GM12801 (cell line): ENCODE measurements around the gene OSCP1.

ENCODE experiments used
- TF ChIP-seq, protein P1 (sequence below): IDR thresholded peaks from one replicate; pipeline ENCODE4 v1.5.1; 2011; ENCODE audit warnings: control low read depth; ENCODE audit not compliant: insufficient read length; ENCODE audit errors: extremely low read depth

Gene OSCP1

DNA sequence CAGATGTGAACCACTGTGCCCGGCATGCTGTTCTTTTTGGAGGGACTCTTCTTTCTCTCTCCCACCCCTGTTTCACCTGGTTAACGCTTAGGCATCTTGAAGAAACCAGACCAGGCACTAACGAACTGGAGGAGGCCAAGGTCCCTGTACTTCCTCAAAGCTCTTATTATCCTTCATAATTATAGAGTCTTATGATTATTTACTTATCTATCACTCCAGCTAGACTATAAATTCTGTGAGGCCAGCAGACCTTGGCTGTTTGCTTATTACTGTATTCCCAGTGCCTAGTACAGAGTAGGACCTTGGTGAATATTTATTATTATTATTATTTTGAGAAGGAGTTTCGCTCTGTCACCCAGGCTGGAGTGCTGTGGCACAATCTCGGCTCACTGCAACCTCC is 26.7 kb upstream of the OSCP1 start:
- TF ChIP-seq, protein P1, sequence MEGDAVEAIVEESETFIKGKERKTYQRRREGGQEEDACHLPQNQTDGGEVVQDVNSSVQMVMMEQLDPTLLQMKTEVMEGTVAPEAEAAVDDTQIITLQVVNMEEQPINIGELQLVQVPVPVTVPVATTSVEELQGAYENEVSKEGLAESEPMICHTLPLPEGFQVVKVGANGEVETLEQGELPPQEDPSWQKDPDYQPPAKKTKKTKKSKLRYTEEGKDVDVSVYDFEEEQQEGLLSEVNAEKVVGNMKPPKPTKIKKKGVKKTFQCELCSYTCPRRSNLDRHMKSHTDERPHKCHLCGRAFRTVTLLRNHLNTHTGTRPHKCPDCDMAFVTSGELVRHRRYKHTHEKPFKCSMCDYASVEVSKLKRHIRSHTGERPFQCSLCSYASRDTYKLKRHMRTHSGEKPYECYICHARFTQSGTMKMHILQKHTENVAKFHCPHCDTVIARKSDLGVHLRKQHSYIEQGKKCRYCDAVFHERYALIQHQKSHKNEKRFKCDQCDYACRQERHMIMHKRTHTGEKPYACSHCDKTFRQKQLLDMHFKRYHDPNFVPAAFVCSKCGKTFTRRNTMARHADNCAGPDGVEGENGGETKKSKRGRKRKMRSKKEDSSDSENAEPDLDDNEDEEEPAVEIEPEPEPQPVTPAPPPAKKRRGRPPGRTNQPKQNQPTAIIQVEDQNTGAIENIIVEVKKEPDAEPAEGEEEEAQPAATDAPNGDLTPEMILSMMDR: no peak

DNA sequence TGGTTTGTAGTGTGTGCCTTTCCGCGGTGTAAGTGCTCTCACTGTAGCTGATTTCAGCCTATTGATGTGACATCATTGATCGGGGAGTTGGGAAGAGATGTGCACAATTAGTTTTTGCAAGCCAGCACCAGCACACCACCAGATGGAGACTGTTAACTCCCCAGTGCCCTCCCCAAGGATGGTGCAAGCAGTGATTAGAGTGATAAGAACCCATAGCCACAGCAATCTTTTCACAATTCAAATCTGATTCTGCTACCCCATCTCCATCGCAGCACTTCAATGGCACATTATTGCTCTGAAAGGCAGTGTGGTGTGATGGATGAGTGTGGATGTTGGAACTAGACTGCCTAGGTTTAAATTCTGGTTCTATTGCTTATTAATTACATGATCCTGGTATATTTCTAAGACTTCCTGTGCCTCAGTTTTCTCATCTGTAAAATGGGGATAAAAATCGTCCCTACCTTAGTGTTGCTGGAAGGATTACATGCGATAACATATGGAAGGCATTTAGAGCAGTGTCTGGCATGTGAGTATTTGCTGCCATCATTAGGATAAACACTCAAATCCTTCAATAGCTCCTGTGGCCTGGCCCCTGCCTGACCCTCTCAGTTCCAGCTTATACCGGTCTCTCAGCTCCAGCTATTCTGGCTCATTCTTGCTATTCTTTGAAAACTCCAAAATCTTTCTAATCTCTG is 25.8 kb upstream of the OSCP1 start:
- TF ChIP-seq, protein P1: no peak

DNA sequence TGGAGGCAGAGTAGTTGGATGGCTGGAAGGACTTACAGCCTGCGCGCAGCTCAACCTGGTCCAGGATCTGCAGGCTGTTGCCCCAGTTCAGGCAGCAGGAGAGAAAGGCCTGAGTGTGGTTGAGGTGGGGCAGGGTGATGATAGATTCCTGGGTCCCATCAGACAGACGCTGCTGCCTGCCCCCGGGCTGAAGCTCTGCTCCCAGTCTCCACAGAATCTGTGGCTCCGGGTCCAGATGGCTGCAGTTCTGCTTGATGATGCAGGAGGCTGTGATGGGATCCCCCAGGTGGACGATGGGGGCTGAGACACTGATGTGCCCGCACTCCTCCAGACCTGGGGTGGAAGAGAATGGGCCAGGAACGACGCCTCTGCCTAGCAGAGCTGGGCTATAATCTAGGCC is 25.1 kb upstream of the OSCP1 start:
- TF ChIP-seq, protein P1: no peak

DNA sequence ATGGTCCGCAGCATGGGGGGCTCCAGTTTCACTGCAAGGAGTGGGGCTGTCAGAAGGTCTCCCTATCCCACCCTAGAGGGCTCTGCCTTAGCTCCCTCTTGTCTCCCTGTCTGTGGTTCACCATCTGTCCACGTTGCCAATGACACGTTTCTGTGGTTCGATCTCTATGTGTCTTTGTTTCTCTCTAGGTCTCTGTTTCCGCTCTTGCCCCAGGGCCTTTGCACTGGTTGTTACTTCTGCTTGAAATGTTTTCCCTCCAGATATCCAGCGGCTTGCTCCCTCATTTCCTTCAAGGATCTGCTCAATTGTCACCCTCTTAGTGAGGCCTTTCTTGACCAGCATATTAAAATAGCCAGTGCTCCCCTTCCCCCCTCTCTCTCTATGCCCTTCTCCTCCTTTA is 22.4 kb upstream of the OSCP1 start:
- TF ChIP-seq, protein P1: no peak

DNA sequence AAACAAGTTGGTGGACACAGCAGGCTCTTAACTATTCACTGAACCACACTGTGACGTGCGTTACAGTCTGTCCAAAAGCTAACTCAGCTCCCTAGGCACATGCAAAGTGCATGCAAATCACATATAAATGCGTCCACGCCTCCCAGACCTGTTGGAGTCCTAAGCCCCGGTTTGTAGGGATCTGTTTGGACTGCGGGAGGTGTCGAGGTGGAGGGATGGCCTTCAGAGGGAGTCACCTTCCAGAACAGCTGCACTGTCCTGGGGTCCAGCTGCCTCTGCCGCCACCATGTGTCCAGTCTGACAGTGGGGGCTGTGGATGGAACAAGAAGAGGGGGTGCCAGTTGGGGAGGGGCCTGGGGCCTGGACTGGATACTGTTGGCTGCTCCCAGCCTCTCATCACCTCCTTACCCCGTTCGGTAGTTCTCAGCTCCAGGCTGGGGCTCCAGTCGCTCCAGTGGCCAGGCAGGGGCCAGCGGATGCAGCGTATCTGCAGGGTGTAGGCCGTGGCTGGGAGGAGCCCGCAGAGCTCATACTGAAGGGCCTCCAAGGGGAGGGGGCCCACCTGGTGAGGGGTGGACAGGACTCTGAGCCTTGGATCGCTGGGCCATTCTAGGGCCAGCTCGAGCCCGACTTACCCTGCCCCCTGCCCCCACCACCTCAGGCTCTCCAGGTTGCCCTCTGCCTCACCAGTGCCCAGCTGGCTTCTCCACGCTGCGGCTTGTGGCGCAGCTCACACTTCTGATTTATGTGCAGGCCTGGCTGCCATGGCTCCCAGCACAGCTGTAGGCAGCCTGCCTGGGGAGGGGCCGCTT is 21.8 kb upstream of the OSCP1 start:
- TF ChIP-seq, protein P1: no peak

DNA sequence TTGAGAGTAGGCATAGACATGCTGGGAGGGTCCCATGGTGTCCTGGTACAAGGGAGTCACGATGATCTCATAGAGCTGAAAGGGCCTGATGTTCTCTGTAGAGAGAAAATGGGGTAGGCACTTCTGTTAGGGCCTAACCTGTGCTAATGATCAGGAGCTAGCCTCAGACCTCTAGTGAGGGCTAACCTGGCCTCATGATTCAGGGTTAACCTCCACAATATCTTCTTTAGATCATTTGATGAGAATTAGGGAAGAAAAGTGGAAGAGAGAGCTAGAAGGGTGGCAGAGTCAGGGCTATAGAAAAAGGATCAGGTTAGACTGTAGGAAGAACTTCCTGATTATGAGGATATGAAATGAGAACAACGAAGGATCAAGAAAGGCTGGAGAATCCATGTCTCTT is 18.9 kb upstream of the OSCP1 start:
- TF ChIP-seq, protein P1: no peak

DNA sequence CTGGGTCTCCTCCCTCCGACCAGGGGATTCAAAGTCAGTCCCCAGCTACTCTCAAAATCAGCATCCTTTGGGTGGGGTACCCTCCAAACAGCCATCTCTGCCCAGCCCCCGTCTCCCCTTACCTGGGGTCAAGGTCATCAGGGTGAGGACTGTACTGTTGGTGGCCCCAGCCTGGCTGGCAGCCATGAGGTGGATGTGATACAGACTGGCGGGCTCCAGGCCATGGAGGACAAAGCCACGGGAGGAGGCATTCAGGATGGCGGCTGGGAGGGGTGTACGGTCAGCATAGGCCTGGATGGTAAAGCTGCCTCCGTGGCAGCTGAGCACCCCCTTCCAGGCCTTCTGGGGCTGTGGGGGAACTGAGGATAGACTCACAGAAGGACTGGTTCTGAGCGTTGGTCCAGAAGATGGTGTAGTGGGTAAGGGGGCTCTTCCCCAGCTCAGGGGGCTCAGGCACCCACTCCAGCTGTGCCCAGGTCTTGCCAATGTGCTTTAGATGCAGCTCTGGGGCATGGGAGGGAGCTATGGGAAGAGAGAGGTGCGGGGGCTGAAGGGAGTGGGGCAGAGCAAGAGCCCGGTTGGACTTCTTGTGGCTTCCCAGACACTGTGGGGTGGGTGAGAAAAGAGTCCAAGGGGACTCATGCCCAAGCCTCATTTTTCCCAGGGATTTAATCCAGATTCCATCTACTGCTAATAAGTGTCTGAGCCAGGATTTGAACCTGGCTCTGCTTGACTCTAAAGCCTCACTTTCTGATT is 17.6 kb upstream of the OSCP1 start:
- TF ChIP-seq, protein P1: no peak
